GM19099 (cell line): ENCODE results near the gene GABRG3.

ENCODE experiments used
- POLR2A ChIP-seq: IDR thresholded peaks from 3 replicates; pipeline ENCODE4 v1.6.1; 2011; ENCODE audit warnings: low read depth; ENCODE audit not compliant: insufficient read length; ENCODE audit errors: extremely low read depth

Gene GABRG3

GRCh38 chr15:26970712-26971210 is at the start of gene GABRG3:
Gene GABRG3, plus strand, starts transcription at chr15:26971181.
- no peak for TF ChIP-seq POLR2A

- TF ChIP-seq POLR2A: no peak
Measured at GRCh38 chr15:26921433-26921832, 49.5 kb upstream of the GABRG3 start.

- no peak for TF ChIP-seq POLR2A
Measured at GRCh38 chr15:26926081-26926480, 44.9 kb upstream of the GABRG3 start.

- TF ChIP-seq POLR2A: no peak
Measured at GRCh38 chr15:26928051-26928450, 42.9 kb upstream of the GABRG3 start.

GRCh38 chr15:26929588-26929987 is 41.4 kb upstream of the GABRG3 start:
- TF ChIP-seq POLR2A: no peak

GRCh38 chr15:26934848-26935247 is 36.1 kb upstream of the GABRG3 start:
- no peak for TF ChIP-seq POLR2A

GRCh38 chr15:26935322-26935721 is 35.7 kb upstream of the GABRG3 start:
- TF ChIP-seq POLR2A: no peak

- no peak for TF ChIP-seq POLR2A
Measured at GRCh38 chr15:26936502-26936901, 34.5 kb upstream of the GABRG3 start.

- no peak for TF ChIP-seq POLR2A
Measured at GRCh38 chr15:26937134-26937533, 33.8 kb upstream of the GABRG3 start.

GRCh38 chr15:26939398-26939797 is 31.6 kb upstream of the GABRG3 start:
- no peak for TF ChIP-seq POLR2A

GRCh38 chr15:26941489-26941888 is 29.5 kb upstream of the GABRG3 start:
- TF ChIP-seq POLR2A: no peak

- TF ChIP-seq POLR2A: no peak
Measured at GRCh38 chr15:26943866-26944265, 27.1 kb upstream of the GABRG3 start.

- TF ChIP-seq POLR2A: no peak
Measured at GRCh38 chr15:26945046-26945445, 25.9 kb upstream of the GABRG3 start.

- no peak for TF ChIP-seq POLR2A
Measured at GRCh38 chr15:26950001-26950400, 21.0 kb upstream of the GABRG3 start.

- no peak for TF ChIP-seq POLR2A
Measured at GRCh38 chr15:26954403-26954802, 16.6 kb upstream of the GABRG3 start.

GRCh38 chr15:26967719-26968269 is 3.2 kb upstream of the GABRG3 start:
- no peak for TF ChIP-seq POLR2A

GRCh38 chr15:26968806-26969205 is 2.2 kb upstream of the GABRG3 start:
- no peak for TF ChIP-seq POLR2A
